Small intestine (tissue), 7 donors: Measurements from ENCODE around the gene KCNJ12. TPM values are rescaled to one million over a fixed set of nuclear protein-coding genes. Genes with fewer than 3 reads are reported as not detected.
"Not testable (repeated sequence)": the region's sequence is repeated elsewhere in the genome, so short reads cannot be mapped to it uniquely, and the experiment has no call there.

Source experiments
- DNase-seq, 2 donors: peaks; one replicate each; pipeline versions ENCODE4 v3.0.0 to v3.0.0-alpha.2; 2013
- FAIRE-seq: peaks from 2 replicates; lab custom pipeline; 2012; peaks lifted over from hg19 to GRCh38; lab: Jason Lieb, UNC
- H3K27ac ChIP-seq, 3 donors: one replicate each; pipeline ENCODE4 v1.5.1; 2013; ENCODE audit warnings: low read length in 2 of 3, mild to moderate bottlenecking in 2 of 3, control low read depth in 1 of 3, inconsistent platforms in 1 of 3, low read depth in 1 of 3, moderate library complexity in 1 of 3
- H3K27me3 ChIP-seq, 3 donors: one replicate each; pipeline ENCODE4 v1.6.1; 2013; ENCODE audit warnings: low read length in 3 of 3, inconsistent platforms in 1 of 3; ENCODE audit not compliant: control insufficient read depth in 3 of 3, insufficient read depth in 3 of 3
- H3K36me3 ChIP-seq, 3 donors: one replicate each; pipeline ENCODE4 v1.6.1; 2013; ENCODE audit warnings: low read length in 3 of 3, inconsistent platforms in 1 of 3, low read depth in 1 of 3, mild to moderate bottlenecking in 1 of 3, moderate library complexity in 1 of 3; ENCODE audit not compliant: control insufficient read depth in 3 of 3, insufficient read depth in 2 of 3
- H3K4me1 ChIP-seq, 3 donors: one replicate each; pipeline ENCODE4 v1.6.1; 2013; ENCODE audit warnings: low read length in 2 of 3, inconsistent platforms in 1 of 3, low read depth in 1 of 3, mild to moderate bottlenecking in 1 of 3, moderate library complexity in 1 of 3; ENCODE audit not compliant: control insufficient read depth in 3 of 3, insufficient read depth in 2 of 3
- H3K4me3 ChIP-seq, 3 donors: one replicate each; pipeline ENCODE4 v1.5.1; 2013; ENCODE audit warnings: low read length in 3 of 3, control low read depth in 1 of 3, inconsistent platforms in 1 of 3, low read depth in 1 of 3, mild to moderate bottlenecking in 1 of 3, moderate library complexity in 1 of 3
- H3K9me3 ChIP-seq, 2 donors: one replicate each; pipeline ENCODE4 v1.6.1; 2013; ENCODE audit warnings: low read depth in 1 of 2, low read length in 1 of 2; ENCODE audit not compliant: control insufficient read depth in 2 of 2, insufficient read depth in 1 of 2
- WGBS, 3 donors: extraction: QIAGEN DNeasy Blood & Tissue Kit; methylation state at CpG; one replicate each; pipeline ENCODE4 v1.1.7; 2013; 5-methylcytosine and 5-hydroxymethylcytosine counted together
- polyA plus RNA-seq, 4 donors: library from polyadenylated mRNA; stranded (reverse) in 3 of 4; unstranded in 1 of 4; fragments of 200-250 nt in 3 of 4; fragments of 120-200 nt in 1 of 4; gene quantifications; one replicate each; pipeline versions ENCODE4 v1.2.1 to v1.2.3, GENCODE V29; 2013
- donor health status: healthy with polysubstance abuse.
- donor health status: control.
- donor health status: control.
- donor health status: Bipolar disorder and iron deficiency.
- donor health status: healthy.

The KCNJ12 gene
- polyA plus RNA-seq, 4 donors = 2.0 to 17.8 TPM; not detected in 2

- not testable (repeated sequence) for H3K27me3 ChIP-seq, H3K36me3 ChIP-seq, DNase-seq, H3K27ac ChIP-seq, FAIRE-seq, H3K4me3 ChIP-seq, H3K9me3 ChIP-seq, H3K4me1 ChIP-seq
- WGBS, 3 donors = 80 to 91% (median 87%) methylated on average over 11 of the region's 11 CpGs
Observed at GRCh38 chr17:21339571-21339970, 36.6 kb upstream of the KCNJ12 start.

GRCh38 chr17:21340407-21340806, 35.8 kb upstream of the KCNJ12 start:
- H3K27ac ChIP-seq, FAIRE-seq, H3K9me3 ChIP-seq, H3K36me3 ChIP-seq, H3K27me3 ChIP-seq, H3K4me1 ChIP-seq, DNase-seq, H3K4me3 ChIP-seq: not testable (repeated sequence)
- 82 to 85% (median 84%) methylated on average over 6 of the region's 6 CpGs for WGBS, 3 donors

- not testable (repeated sequence) for H3K36me3 ChIP-seq, H3K9me3 ChIP-seq, DNase-seq, H3K27me3 ChIP-seq, H3K27ac ChIP-seq, H3K4me1 ChIP-seq, FAIRE-seq, H3K4me3 ChIP-seq
- 63 to 76% (median 72%) methylated on average over 3 to 4 of the region's 4 CpGs for WGBS, 3 donors
Observed at GRCh38 chr17:21341279-21341678, 34.9 kb upstream of the KCNJ12 start.

GRCh38 chr17:21341925-21342540, 34.1 kb upstream of the KCNJ12 start:
- DNase-seq, FAIRE-seq: not testable (repeated sequence)
- 69 to 84% (median 72%) methylated on average over 8 of the region's 8 CpGs for WGBS, 3 donors

GRCh38 chr17:21343061-21343949, 32.9 kb upstream of the KCNJ12 start:
- WGBS, 3 donors = 61 to 69% (median 64%) methylated on average over 8 to 11 of the region's 11 CpGs
- not testable (repeated sequence) for H3K9me3 ChIP-seq, DNase-seq, H3K4me3 ChIP-seq, H3K27ac ChIP-seq, H3K36me3 ChIP-seq, H3K4me1 ChIP-seq, H3K27me3 ChIP-seq, FAIRE-seq

More at GRCh38 chr17:21341925-21342540, 34.1 kb upstream of the KCNJ12 start:
- H3K9me3 ChIP-seq, H3K4me1 ChIP-seq, H3K27ac ChIP-seq, H3K4me3 ChIP-seq, H3K36me3 ChIP-seq, H3K27me3 ChIP-seq: not testable (repeated sequence)

- DNase-seq, FAIRE-seq, H3K9me3 ChIP-seq, H3K27ac ChIP-seq, H3K4me1 ChIP-seq, H3K4me3 ChIP-seq, H3K36me3 ChIP-seq, H3K27me3 ChIP-seq: not testable (repeated sequence)
- WGBS, 3 donors = 69 to 83% (median 77%) methylated on average over 4 of the region's 4 CpGs
Observed at GRCh38 chr17:21344801-21345200, 31.4 kb upstream of the KCNJ12 start.

GRCh38 chr17:21345236-21345635, 30.9 kb upstream of the KCNJ12 start:
- Histone ChIP-seq H3K27ac (no peak overlapping the region), H3K9me3 (no peaks in the 10 kb centered on the region), H3K36me3 (no peaks in the 10 kb centered on the region), H3K4me1 (no peaks in the 10 kb centered on the region), H3K4me3 (no peak overlapping the region), H3K27me3 (no peaks in the 10 kb centered on the region)
- DNase-seq = no peak
- no peak for FAIRE-seq
- 43 to 64% (median 51%) methylated on average over 8 to 10 of the region's 10 CpGs for WGBS, 3 donors

GRCh38 chr17:21346107-21346506, 30.1 kb upstream of the KCNJ12 start:
- FAIRE-seq, H3K9me3 ChIP-seq, H3K27me3 ChIP-seq, H3K27ac ChIP-seq, DNase-seq, H3K4me1 ChIP-seq, H3K36me3 ChIP-seq, H3K4me3 ChIP-seq: not testable (repeated sequence)
- no CpG with 5 or more reads among the region's 2 CpGs for WGBS, 3 donors
